ENCODE data around the gene LPAR2.
A peak's percentile ranks its signal among the peaks of the same experiment; 100 is the strongest.

DNA sequence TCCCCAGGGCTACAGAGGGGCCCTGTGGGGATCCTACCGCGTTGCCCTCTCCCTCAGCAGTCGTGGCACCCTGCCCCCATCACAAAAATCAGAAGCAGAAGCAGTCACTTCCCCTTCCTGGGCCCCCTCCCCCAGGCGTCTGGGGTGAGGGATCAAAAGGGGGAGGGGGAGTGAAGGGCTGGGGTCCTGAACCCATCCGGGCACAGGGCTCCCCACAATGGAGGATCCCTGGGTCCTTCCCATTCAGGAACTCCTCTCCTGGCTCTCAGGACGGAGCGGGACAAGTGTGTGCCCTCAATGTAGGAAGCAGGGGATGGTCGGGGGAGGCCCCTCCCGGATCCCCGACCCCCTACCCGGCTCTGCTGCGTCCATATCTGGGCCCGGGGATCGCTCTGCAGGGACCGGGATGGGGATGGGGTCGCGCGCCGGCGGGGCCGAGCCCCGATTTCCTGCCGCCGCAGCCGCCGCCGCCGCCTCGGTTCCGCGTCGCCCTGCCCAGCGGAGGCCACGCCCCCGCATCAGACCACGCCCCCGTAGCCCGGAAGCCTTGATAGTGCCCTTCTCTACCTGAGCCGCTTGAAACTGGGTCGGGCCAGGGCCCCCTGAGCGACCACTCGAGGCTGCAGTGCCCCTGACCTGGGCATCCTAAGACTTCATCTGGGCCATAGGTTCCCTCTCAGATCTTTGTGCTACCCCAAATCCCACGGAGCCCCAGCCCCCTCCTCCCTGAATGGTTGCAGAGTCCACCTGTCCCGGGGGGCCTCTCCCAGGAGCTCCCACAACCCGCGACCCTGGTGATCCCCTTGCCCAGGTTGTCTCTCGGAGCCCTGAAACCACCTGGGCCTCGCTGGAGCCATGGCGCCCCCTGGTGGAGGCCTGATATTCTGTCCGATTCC is 15.4 kb upstream of the LPAR2 start, which contains the start of gene GMIP:
- TF ChIP-seq, protein P1, sequence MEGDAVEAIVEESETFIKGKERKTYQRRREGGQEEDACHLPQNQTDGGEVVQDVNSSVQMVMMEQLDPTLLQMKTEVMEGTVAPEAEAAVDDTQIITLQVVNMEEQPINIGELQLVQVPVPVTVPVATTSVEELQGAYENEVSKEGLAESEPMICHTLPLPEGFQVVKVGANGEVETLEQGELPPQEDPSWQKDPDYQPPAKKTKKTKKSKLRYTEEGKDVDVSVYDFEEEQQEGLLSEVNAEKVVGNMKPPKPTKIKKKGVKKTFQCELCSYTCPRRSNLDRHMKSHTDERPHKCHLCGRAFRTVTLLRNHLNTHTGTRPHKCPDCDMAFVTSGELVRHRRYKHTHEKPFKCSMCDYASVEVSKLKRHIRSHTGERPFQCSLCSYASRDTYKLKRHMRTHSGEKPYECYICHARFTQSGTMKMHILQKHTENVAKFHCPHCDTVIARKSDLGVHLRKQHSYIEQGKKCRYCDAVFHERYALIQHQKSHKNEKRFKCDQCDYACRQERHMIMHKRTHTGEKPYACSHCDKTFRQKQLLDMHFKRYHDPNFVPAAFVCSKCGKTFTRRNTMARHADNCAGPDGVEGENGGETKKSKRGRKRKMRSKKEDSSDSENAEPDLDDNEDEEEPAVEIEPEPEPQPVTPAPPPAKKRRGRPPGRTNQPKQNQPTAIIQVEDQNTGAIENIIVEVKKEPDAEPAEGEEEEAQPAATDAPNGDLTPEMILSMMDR (conservative IDR thresholded peaks at IDR 0.05; ENCODE audit: low read length), result peak; percentile 91
- TF ChIP-seq EZH2phosphoT487 (IDR thresholded peaks at IDR 0.05; ENCODE audit: borderline replicate concordance), result no peak
